Thyroid gland (tissue), 4 donors: Measurements from ENCODE around the gene PSMD12.
"Not testable (repeated sequence)": the region's sequence is repeated elsewhere in the genome, so short reads cannot be mapped to it uniquely, and the experiment has no call there.

Source experiments
- CTCF ChIP-seq, 6 experiments: fragments of 200-600 bp in 3 of 6; fragments of 450-650 bp in 3 of 6; sonication (generic) in 3 of 6; IDR thresholded peaks; one replicate each; pipeline ENCODE4 v1.5.1; 2016 to 2019; ENCODE audit warnings: antibody characterized with exemption in 6 of 6, mild to moderate bottlenecking in 2 of 6, inconsistent platforms in 1 of 6, moderate library complexity in 1 of 6
- POLR2A ChIP-seq, 2 donors: fragments of 450-650 bp; IDR thresholded peaks; one replicate each; pipeline ENCODE4 v1.6.1; 2017; ENCODE audit warnings: antibody characterized with exemption in 2 of 2, mild to moderate bottlenecking in 2 of 2, moderate library complexity in 1 of 2

DNA sequence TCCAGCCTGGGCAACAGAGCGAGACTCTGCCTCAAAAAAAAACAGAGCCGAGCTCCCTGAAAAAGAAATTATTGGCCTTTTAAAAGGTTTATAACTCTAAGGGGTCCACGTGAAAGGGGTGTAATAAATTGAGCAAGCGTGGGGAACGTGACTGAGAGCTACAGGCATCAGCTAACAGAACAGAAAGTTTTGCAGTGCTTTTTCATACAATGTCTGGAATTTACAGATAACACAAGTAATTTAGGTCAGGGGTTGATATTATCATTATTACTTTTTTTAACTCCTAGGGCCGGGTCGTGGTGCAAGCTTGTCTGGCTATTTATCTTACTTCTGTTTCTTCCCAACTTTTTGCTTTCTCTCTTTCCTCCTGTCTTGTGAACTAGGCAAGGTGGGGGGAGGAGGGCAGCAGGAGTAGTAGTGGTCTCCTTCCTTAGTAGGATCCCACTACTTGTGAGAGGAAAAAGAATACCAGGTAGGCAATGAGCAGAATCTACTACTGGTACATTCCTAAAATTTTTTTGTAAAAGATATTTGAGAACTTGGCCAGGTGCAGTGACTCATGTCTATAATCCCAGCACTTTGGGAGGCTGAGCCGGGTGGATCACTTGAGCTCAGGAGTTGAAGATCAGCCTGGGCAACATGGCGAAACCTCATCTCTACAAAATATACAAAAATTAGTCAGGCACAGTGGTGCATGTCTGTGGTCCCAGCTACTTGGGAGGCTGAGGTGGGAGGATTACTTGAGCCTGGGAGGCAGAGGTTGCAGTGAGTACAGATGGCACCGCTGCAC is 60.7 kb downstream of the PSMD12 start:
- TF ChIP-seq CTCF, POLR2A (IDR thresholded peaks at IDR 0.05): not testable (repeated sequence)
